Fibroblast of skin of left biceps (primary cell): ENCODE data around the gene KDM3A.

Source experiments
- DNase-seq, 2 experiments: peaks; one replicate each; pipeline ENCODE4 v3.0.0-alpha.2; 2013; ENCODE audit warnings: low read depth in 2 of 2

The KDM3A gene

GRCh38 chr2:86513948-86514660 lies 72.9 kb downstream of the KDM3A start:
- no peak for DNase-seq

DNA sequence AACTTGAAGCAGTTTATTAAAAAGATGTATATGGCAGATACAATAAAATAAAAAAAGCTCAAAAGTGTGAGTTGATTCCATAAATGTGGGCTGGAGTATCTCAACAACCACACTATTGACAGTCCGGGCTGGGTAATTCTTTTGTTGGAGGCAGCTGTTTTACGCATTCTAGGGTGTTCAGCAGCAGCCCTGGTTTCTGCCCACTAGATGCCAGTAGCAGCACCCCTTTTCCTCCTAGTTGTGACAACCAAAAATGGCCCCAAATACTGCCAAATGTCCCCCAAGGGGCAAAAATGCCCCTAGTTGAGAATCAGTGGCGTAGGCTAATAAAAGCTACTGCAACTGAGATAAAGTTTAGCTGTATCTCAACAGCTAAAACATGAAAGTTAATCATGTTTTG lies 77.3 kb downstream of the KDM3A start:
- no peak for DNase-seq

- DNase-seq = no peak
Measured at GRCh38 chr2:86519349-86519748, 78.2 kb downstream of the KDM3A start.

- DNase-seq = no peak
Measured at GRCh38 chr2:86520153-86520552, 79.0 kb downstream of the KDM3A start.

DNA sequence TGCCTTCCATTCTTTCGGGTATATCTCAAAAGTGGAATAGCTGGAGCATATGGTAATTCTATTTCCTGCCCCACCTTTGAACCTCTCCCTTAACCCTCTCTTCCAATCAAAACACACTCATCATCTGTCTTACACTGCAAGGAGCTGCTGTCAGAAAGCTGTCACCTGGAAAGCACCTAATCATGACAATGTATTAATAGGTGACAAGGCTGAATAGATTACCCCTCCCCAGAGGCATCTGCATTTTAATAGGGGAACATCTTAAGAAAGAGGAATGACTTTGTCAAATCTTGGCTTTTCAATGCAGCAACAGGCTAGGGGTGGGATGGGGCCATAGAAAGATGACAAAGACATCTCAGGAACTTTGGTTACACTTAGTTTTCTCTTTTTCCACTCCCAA lies 80.8 kb downstream of the KDM3A start:
- DNase-seq = no peak

DNA sequence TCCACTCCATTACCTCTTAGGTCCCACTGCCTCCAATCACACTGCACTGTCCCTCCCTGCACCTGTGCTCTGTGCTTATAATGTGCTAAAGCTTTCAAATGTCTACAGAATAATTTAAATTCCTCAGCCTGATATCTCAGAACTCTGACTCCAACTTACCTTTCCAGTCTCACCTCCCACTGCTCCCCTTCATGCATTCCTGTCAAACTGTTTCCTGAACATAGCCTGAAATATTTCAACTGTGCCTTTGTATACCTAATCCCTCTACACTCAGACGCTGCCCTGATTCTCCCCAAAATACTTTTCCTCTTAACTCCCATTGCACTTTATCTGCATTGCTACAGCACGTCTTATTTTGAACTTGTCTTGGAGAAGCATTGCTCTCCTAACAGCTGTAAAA lies 81.5 kb downstream of the KDM3A start:
- no peak for DNase-seq

- DNase-seq = no peak
Measured at GRCh38 chr2:86523491-86523890, 82.3 kb downstream of the KDM3A start.

DNA sequence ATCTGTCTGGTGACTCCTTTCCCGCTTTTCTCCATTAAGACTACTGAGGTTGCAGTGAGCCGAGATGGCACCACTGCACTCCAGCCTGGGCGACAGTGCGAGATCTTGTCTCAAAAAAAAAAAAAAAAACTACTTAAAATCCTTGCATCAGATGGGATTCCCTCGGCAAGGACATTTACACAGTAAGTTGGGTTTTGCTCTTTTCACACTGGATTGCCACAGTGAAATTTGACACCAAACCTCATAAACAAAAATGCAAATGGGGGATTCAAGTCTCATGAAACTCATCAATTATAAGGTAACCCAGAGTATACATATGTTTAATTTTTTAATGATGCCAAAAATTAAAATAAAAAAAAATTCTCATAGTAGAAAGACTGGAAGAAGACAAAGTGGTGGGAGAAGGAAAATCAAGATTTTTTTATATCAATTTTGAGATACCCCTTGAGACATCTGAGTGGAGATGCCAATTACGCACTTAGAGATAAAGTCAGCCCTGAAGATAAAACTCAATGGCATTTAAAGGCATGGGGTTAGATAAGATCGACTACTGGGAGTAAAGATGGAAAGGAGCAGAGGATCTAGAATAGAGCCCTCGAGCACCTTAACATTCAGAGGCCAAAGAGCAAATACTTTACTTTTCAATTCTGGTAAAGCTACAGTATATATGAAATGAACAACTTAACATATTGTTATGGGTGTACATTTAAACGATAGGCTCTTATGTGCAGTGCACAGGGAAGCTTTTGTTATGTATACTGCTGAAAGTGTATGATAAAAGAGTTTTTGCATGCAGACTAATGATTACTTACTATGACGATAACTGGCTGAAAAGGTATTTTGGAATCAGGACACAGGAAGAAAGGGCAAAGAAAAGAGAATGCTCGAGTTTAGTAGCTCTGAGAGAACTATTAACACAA lies 84.5 kb downstream of the KDM3A start:
- DNase-seq = no peak

- no peak for DNase-seq
Measured at GRCh38 chr2:86533589-86533988, 92.4 kb downstream of the KDM3A start.

DNA sequence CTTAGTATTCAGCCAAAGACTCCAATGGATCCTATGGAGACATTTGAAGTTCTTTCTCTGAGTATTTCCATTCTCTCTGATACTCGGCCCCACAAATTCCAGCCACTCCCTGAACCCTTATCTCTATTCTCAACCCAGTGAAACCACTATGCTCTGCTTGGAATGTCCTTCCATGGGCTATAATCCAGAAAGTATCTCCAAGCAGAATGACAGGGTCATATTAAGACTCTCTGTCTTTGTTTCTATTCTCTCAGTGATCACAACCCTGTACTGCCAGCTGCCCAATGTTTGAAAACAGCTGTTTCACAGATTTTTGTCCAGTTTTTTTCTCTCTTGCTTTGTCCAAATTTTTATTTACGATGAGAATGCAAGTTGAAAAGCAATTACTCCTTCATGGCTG lies 100.2 kb downstream of the KDM3A start:
- no peak for DNase-seq
